Inflammatory macrophage treated with lipopolysaccharide for 1 hour (primary cell): ENCODE data around the gene PPM1H.
"Not testable (repeated sequence)": the region's sequence is repeated elsewhere in the genome, so short reads cannot be mapped to it uniquely, and the experiment has no call there.

Source experiments
- DNase-seq, 2 donors: peaks; one replicate each; pipeline ENCODE4 v3.0.0-alpha.2; 2020 to 2022

Gene PPM1H, protein sequence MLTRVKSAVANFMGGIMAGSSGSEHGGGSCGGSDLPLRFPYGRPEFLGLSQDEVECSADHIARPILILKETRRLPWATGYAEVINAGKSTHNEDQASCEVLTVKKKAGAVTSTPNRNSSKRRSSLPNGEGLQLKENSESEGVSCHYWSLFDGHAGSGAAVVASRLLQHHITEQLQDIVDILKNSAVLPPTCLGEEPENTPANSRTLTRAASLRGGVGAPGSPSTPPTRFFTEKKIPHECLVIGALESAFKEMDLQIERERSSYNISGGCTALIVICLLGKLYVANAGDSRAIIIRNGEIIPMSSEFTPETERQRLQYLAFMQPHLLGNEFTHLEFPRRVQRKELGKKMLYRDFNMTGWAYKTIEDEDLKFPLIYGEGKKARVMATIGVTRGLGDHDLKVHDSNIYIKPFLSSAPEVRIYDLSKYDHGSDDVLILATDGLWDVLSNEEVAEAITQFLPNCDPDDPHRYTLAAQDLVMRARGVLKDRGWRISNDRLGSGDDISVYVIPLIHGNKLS

DNA sequence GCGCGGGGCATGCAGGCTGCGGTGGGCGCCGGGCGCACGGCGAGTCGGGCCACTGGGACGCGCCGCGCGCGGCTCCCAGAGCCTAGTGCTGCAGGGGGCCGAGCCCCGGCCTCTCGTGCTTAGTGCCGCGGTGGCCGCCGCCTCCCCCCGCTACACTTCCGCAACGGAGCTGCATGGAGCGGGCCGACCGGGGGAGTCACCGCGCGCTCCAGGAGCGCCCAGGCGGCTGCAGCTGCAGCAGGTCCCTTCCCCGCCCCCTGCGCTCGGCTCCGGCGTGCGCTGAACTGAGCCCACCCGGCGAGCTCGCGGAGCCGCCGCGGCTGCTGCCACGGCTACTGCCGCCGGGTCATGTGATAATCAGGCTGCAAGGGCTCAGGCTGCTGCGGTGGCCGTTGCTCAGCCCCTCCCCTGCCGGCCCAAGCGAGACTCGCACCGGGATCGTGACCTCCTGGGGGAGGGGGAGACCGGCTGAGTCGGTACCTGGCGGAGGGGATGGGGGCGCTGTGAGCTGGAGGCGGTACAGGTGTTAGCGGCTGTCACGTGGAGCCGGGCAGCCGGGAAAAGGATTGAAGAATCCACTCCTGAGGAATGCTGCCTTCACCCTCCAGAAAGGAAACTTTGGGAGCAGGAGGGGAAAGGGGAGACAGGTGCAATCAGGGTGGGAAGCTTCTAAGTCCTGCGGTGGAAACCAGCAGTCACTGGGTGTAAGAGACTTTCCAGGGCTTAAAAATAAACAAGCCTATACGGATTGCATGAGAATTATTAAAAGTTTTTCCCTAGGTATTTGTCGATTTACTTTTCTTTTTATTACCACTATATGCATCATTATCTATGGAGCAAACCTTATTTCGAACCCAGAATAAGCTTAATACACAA is at the start of gene PPM1H:
PPM1H (minus strand) TSS at position 352 of the 876 bp plus-strand sequence. CDS start 414 bp downstream, outside the sequence.
- peak; percentile 37 to 45 for DNase-seq

- no peak for DNase-seq
Observed at GRCh38 chr12:62983594-62983993, 48.6 kb upstream of the PPM1H start.

DNA sequence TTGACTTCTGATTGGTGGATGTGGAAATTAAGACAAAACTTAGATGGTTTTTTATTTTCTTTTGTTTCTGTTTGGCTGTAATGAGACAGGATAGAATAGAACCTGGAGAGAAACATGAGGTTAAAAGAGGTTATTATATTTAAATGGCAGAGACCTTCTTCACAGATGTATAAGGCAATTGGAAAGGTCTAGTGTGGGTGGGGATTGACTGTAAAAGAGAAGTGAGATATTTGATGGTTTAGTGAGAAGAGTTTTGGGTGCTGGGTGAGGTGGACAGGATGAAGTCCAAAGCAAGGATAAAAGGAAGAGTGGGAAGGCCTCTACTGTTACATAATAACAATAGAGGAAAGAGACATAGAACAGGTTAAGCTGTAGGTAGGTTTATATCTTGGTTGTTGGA is 43.8 kb upstream of the PPM1H start:
- DNase-seq = no peak

- DNase-seq = no peak
Observed at GRCh38 chr12:62977883-62978282, 42.9 kb upstream of the PPM1H start.

DNA sequence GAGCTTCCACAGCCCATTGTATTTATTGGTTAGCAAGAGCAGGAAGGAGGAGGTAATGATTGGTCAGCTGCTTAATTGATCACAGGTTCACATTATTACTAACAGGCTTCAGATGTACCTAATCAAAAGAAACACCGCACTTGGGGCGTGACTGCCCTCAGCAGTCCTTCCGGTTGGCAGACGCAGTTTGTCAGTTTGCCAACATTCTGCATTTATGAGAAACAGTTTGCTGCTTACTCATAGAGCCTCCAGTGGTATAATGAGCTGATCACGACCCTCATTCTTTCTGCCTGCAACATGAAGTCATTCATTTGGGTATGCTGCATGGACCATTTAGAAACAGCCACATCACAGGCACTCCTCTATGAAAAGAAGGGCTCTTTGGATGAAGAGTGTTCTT is 42.5 kb upstream of the PPM1H start:
- no peak for DNase-seq

GRCh38 chr12:62976110-62976662 is 41.2 kb upstream of the PPM1H start:
- DNase-seq = no peak

- no peak for DNase-seq
Observed at GRCh38 chr12:62971769-62972525, 37.0 kb upstream of the PPM1H start.

- DNase-seq = no peak
Observed at GRCh38 chr12:62969695-62970094, 34.7 kb upstream of the PPM1H start.

GRCh38 chr12:62967701-62968100 is 32.8 kb upstream of the PPM1H start:
- DNase-seq = no peak

GRCh38 chr12:62966990-62967506 is 32.1 kb upstream of the PPM1H start:
- no peak for DNase-seq

GRCh38 chr12:62966446-62966989 is 31.6 kb upstream of the PPM1H start:
- DNase-seq = not testable (repeated sequence)

DNA sequence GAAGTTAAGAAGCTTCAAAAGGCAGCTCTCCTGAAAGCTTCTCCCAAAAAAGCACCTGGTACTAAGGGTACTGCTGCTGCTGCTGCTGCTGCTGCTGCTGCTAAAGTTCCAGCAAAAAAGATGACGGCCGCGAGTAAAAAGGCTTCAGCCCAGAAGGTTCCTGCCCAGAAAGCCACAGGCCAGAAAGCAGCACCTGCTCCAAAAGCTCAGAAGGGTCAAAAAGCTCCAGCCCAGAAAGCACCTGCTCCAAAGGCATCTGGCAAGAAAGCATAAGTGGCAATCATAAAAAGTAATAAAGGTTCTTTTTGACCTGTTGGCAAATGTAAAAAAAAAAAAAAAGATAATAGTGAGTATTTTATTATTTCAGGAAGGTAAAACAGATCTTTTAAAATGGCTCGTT is 30.8 kb upstream of the PPM1H start:
- DNase-seq = not testable (repeated sequence)

DNA sequence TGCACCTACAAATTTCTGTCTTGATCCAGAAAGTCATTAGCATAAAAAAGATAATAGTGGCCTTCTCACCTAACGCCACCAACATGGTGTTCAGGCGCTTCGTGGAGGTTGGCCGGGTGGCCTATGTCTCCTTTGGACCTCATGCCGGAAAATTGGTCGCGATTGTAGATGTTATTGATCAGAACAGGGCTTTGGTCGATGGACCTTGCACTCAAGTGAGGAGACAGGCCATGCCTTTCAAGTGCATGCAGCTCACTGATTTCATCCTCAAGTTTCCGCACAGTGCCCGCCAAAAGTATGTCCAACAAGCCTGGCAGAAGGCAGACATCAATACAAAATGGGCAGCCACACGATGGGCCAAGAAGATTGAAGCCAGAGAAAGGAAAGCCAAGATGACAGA is 30.3 kb upstream of the PPM1H start:
- DNase-seq = not testable (repeated sequence)

GRCh38 chr12:62963486-62964041 is 28.6 kb upstream of the PPM1H start:
- DNase-seq = peak in 1 of 2 donors; percentile 9

DNA sequence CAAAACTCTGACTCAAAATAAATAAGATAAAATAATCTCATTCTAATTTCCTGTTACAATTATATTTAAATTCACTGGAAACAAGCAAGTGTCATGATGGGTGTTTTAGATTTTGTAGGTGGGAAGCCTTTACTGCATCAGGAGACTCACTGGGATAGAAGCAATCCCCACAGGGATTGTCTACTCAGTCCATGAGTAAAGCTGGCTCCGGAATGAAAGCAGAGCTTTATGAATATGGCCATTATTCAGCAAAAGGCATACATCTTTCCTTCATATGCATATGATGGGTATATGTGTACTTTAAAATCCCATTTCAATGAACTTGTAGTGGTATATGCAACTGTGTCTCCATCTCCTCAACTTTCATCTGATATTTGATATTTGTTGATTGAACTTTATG is 25.4 kb upstream of the PPM1H start:
- no peak for DNase-seq

DNA sequence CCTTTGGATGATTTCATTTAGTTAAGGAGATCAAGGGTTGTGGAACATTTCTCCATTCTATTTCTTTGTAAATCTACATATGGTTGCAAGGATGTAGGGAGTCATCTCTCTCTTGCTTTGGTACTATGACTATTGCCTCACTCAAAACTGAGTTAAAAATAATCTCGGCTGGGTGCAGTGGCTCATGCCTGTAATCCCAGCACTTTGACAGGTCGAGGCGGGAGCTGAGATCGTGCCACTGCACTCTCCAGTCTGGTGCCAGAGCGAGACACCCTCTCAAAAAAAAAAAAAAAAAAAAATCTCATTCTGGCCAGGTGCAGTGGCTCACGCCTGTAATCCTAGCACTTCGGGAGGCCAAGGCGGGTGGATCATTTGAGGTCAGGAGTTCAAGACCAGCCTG is 24.8 kb upstream of the PPM1H start:
- DNase-seq = no peak

GRCh38 chr12:62957233-62957953 is 22.4 kb upstream of the PPM1H start:
- no peak for DNase-seq

- no peak for DNase-seq
Observed at GRCh38 chr12:62955678-62956077, 20.7 kb upstream of the PPM1H start.

DNA sequence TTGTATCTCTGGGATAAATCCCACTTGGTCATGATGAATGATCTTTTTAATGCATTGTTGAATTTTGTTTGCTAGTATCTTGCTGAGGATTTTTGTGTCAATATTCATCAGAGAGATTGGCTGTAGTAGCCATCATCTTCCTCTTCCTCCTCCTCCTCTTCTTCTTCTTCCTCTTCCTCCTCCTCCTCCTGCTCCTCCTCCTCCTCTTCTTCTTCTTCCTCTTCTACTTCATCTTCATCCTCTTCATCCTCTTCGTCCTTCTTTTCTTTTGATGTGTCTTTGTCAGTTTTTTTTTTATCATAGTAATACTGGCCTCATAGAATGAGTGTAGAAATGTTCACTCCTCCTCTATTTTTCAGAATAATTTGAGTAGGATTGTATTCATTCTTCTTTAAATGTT is 15.4 kb upstream of the PPM1H start:
- DNase-seq = no peak

DNA sequence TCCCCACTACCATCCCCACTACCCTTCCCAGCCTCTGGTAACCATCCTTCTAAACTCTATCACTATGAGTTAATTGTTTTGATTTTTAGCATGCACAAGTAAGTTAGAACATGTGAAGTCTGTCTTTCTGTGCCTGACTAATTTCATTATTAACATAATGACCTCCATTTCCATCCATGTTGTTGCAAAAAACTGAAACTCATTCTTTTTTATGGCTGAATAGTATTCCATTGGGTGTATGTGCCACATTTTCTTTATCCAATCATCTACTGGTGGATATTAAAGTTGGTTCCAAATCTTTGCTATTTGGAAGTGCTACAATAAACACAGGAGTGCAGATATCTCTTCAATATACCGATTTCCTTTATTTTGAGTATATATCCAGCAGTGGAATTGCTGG is 13.2 kb upstream of the PPM1H start:
- DNase-seq = no peak

DNA sequence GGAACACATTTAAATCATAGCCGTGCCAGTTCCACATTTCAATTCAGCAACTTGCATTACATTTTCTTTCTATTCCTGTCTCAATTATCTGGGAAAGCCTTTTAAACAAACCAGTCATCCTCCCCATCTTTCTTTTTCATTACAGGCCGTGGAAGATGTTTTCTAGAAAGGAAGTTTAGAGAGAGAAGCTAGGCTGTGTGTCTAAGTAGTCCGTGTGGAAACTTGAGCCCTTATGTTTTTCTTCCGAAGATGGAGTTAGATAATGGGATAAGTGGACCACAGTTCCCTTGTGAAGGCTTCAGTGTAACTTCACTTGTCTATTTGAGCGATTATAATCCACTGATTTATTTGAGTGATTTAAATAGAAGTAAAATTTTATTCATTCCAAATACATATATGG is 12.4 kb upstream of the PPM1H start:
- DNase-seq = no peak
